GM19351 (cell line): Measurements from ENCODE around the gene ECI1.

ENCODE experiments used
- ATAC-seq: cut with Tn5 transposase; IDR thresholded peaks from one replicate; pipeline ENCODE4 v1.9.1; 2021; ENCODE audit warnings: mild to moderate bottlenecking, moderate library complexity; ENCODE audit not compliant: unreplicated experiment

ECI1 gene

GRCh38 chr16:2197765-2198164 is 53.6 kb downstream of the ECI1 start:
- ATAC-seq: no peak

DNA sequence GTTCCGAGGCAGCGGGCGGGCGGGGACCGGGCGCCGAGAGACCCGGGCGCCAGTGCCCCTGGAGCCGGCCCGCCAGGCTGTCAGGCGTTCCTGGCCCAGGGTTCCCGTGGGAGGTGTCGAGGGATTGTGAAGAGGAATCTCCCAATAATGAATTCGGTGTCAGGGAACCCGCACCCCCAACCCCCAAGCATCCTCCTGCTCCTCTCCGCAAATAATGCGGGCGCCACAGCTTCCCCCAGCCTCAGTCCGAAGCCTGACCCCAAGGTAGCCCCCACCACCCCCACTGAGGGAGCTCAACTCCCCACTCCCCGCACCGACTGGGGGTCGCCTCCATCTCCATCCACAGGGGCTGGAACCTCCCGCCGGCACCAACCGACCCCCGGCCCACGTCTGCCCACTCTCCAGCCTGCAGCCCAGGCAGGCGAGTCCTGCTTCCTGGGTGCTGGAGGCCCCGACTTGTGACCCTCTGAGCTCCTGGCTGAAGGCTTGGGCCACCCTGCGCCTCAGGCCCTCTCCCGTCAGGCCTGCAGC is 54.3 kb downstream of the ECI1 start:
- no peak for ATAC-seq

- no peak for ATAC-seq
These were observed 55.0 kb downstream of the ECI1 start, which contains the start of gene CASKIN1 for GRCh38 chr16:2196162-2196980. Gene CASKIN1, minus strand, starts transcription at chr16:2196605. Its CDS starts 173 bp downstream, at chr16:2196432.

DNA sequence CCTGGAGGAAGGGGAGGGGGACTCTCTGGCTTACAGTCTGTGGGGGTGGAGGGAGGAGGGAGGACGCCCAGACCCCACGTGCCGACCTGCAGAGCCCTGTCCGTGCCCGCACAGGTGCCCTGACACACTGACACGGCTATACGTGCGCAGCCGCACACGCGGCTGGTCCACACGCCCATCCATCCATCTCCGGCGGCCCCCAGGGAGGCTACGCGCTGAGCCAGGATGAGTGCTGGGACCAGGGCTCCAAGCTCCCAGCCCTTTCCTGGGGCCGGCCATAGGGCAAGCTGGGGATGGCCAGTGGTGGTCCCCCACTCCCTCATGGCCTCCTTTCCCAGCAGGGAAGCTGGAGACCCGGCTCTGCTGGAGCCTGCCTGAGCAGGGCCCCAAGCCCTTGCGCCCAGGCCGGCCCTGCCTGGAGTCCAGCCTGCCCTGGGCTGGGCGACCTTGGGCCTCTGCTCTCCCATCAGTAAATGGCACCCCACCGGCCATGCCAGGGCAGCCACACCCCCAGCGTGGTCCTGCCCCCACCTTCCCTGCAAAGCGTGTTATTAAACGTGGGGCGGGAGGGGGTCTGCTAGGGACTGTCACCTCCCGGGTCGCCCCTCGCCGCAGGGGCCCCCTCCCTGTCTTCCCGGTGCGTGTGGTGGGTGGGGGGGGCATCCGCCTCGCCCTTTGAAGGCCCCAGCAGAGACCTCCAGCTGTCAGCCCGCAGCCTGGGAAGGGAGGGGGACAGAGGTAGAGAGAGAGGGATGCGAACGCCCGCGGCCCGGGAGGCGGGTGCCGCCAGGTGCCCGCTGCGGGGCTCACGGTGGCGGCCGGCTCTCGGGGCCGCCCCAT is 55.8 kb downstream of the ECI1 start:
- ATAC-seq: no peak

GRCh38 chr16:2194852-2195321 is 56.5 kb downstream of the ECI1 start:
- ATAC-seq: no peak

DNA sequence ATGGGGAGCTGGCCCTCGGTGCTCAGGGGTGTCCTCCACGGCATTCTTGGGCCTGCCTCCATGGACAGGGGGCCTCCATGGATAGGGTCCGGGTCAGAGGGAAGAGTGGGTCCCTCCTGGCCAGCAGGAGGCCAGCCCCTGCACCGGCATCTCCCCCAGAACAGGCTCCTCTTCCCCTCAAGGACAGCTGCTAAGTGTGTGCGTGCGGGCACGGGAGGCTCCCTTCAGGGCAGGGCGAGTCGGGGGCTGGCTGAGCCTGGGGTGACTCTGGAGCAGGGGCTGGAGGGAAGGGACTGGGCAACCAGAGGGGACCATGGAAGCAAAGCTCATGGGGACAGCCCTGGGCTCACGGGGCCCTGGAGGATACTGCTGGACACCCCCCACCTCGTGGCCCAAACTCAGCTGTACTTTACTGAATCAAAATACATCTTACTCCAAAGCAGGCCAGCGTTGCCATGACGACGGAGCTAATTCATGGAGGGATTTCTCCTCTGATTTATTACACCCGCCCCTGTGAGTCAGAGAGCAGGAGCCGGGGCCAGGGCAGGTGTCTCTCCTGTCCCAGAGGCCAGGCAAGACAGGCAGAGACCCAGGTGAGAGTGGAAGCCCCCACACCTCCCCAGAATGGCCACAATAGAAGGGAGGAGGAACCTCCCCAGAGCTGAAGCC is 57.1 kb downstream of the ECI1 start:
- no peak for ATAC-seq

DNA sequence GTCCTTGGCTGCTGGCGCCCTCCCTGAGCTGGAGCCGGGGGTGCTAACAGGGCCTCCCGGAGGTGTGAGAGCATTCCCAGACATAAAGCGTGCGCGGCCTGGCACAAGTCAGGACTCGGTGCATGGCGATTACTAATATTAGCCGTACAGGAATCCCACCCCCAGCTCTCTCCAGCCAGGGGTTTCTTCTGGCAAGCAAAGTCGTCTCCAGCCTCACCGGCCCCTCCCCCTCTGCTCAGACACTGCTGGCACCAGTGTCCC is 60.0 kb downstream of the ECI1 start:
- ATAC-seq: no peak

DNA sequence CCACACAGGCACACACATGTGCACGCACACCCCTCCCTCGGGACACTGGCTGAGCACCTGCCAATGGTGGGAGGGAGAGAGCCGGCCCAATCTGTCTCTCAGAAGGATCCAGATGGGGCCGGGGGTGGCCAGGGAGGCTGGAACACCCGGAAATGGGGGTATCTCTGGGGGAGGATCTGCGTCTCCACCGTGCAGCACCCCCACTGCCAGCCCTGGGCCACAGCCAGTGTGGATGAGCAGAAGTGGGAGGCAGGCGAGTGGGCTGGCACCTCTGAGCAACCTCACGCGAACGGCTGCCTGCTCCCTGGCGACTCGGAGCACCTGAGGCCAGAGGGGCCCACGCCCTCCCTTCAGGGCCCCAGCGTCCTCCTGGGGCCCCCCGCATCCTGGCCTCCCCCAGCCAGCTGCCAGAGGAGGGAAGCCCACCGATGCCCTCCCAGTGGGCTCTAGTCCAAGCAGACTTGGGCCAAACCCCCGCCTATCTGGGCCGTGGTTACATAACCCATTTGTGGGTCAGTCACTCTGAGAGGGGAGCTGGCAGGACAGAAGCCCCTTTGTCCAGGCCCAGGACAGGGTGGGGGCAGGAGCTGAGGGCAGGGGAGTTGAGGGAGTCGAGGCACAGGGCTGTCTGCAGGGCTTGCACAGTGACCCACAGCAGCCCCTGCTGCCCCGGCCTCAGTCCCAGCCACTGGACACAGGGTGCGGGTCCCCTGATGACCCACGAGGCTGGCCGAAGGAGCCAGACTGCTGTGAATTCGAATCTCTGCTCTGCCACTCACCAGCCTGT is 60.5 kb downstream of the ECI1 start:
- no peak for ATAC-seq

GRCh38 chr16:2190002-2190658 is 61.3 kb downstream of the ECI1 start:
- no peak for ATAC-seq
